Measurements from ENCODE around the gene PHIP.

Gene PHIP

DNA sequence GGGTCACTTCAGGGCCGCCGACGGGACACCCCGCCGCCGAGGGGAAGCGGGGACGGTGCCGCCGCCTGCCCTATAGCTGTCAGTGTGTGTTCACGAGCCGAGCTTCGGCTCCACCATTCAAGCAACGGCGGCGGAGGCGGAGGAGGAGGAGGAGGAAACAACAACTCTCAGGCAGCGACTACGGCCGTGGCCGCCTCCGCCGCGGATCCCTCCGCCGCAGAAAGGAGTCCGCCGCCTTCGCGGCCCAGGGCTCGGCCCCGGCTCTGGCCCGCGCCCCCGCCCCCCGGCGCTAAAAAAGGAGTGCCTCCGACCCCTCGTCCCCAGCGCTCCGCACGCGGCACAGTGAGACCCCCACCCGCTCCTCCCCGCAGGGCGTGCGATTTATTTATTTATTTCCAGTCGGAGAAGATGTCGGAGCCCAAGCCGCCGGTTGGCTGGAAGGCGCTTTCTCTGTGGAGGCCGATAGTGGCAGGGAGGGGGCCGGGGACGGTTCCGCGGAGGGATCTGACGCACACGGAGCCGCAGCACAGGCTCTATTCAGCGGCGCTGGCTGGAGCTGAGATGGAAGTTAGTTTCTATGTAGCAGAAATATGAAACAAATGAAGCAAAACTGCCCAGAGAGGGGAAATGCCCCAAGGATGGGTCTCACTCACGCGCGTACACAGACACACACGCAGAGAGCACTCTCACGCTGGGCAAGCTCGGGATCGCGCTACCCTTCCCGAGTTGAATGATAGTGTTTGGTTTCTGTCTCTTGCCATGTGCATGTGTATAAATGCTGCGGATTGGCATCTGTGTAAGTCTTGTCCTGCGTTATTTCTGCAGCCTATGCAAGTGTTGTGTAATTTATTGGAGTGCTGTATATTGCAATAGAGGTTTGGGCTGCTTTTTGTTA, at the start of gene PHIP:
Gene PHIP, minus strand, starts transcription at position 180 of the 895 bp plus-strand sequence. CDS start 186 bp downstream, outside the sequence.
- no peak for TF ChIP-seq GATA2 (IDR thresholded peaks at IDR 0.05; ENCODE audit: low read depth, low read length)
- TF ChIP-seq GATA3 (IDR thresholded peaks at IDR 0.05; ENCODE audit: low read depth, low read length), result no peak

DNA sequence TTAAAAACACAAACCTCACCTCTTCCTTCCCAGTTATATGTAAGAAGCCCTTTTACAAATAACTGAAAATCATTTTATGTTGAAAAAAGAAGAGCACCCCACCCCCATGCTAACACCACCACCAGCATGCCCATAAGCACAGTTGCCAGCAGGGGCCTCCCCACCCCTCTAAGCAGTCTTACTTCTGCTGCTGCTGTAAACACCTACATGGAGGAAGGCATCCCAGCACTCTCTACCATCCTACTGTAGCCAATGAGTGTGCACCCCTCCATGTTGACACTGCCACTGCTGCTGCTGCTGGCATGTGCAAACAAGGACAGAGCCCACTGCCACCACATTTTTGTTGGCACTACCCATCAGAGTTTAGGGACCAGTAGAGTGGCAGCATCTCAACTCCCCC, 49.6 kb upstream of the PHIP start:
- TF ChIP-seq GATA3 (IDR thresholded peaks at IDR 0.05; ENCODE audit: low read depth, low read length) (no peak), GATA2 (IDR thresholded peaks at IDR 0.05; ENCODE audit: low read depth, low read length) (no peak)

DNA sequence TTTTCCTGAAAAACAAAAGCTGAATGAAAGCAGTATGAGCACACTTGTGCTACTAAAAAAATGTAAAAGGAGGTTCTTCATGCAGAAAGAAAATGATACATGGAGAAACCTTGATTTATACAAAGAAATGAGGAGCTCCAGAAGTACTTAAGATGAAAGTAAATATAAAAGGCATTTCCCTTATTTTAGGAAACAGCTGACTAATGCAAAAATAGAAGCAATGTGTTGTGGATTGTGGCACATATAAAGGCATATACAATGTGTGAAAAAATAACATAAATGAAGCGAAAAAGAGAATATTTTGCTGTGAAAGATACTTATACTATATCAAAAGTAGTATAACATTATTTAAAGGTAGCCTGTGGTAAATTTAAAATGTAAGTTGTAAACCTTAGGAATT, 41.2 kb upstream of the PHIP start:
- no peak for TF ChIP-seq GATA3 (IDR thresholded peaks at IDR 0.05; ENCODE audit: low read depth, low read length)
- TF ChIP-seq GATA2 (IDR thresholded peaks at IDR 0.05; ENCODE audit: low read depth, low read length), result no peak

DNA sequence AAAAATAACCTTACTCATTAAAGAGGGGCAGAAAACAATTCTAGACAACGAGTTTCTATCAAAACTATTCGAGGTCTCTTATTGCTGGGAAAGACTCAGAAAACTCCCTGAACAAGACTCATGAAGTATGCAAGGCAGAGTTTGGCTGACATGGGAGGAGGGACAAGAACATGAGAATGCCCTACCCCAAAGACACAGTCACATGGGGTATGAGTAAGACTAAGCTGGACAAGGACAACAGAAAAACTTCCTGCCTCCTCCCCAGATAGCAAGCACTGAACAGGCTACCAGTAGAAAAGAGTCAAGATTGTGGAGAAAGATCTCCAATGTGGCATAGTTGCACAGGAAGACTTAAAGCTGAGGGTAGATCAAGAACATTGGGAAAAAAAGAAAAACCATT, 39.7 kb upstream of the PHIP start:
- TF ChIP-seq GATA3 (IDR thresholded peaks at IDR 0.05; ENCODE audit: low read depth, low read length) (no peak), GATA2 (IDR thresholded peaks at IDR 0.05; ENCODE audit: low read depth, low read length) (no peak)

DNA sequence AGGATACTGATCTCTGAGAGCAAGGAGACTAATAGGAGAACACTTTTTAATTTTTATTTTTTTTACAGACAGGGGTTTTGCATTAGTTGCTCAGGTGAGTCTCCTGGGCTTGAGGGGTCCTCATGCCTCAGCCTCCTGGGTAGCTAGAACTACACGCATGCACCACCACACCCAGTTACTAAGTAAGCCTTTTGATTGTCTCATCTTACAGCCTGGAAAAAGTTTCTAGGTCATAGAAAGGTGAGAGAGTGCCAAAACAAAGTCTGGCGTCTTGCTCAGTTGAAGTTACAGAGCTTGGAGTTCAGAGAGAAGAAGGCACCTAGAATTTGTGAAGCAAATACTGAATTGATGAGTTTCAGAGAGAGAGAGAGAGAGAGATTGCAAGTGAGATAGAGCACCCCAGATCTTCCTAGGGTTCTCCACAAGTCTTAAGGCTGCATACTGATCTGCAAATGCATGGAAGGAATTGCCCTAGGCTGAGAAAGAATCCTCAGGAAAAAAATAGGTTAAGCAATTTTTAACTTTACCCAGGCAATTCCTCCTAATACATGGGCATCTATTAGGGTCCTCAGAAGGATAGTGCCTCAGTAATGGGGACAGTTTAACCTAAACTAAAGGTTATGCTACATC, 37.6 kb upstream of the PHIP start:
- TF ChIP-seq GATA2 (IDR thresholded peaks at IDR 0.05; ENCODE audit: low read depth, low read length) (no peak), GATA3 (IDR thresholded peaks at IDR 0.05; ENCODE audit: low read depth, low read length) (no peak)

DNA sequence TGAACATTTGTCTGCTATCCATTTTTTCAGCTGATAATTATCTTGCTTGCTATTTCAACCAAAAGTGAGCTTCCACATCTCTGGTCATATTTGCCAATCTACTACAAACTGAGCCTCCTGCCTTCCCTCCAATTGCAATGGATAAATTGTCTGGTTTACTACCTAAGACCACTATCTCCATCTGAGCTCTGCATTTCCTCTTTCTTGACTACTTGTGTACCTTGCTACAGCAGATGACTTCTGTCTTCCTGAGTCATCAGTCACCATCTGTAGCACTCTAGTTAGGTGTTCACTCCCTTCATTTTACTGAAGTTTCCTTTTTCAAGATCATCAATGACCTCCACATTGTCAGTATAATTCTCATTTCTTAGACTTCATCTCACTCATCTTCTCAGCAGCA, 33.5 kb upstream of the PHIP start:
- TF ChIP-seq GATA3 (IDR thresholded peaks at IDR 0.05; ENCODE audit: low read depth, low read length), result no peak
- no peak for TF ChIP-seq GATA2 (IDR thresholded peaks at IDR 0.05; ENCODE audit: low read depth, low read length)

DNA sequence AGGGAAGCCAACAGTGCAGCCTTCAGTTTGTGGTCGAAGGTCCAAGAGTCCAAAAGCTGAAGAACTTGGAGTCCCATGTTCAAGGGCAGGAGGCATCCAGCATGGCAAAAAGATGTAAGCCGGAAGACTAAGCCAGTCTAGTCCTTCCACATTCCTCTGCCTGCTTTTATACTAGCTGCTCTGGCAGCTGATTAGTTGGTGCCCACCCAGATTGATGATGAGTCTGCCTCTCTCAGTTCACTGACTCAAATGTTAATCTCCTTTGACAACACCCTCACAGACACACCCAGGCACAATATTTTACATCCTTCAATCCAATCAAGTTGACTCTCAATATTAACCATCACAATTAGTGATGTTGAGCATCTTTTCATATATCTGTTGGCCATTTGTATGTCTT, 23.1 kb upstream of the PHIP start:
- TF ChIP-seq GATA3 (IDR thresholded peaks at IDR 0.05; ENCODE audit: low read depth, low read length), result no peak
- no peak for TF ChIP-seq GATA2 (IDR thresholded peaks at IDR 0.05; ENCODE audit: low read depth, low read length)

DNA sequence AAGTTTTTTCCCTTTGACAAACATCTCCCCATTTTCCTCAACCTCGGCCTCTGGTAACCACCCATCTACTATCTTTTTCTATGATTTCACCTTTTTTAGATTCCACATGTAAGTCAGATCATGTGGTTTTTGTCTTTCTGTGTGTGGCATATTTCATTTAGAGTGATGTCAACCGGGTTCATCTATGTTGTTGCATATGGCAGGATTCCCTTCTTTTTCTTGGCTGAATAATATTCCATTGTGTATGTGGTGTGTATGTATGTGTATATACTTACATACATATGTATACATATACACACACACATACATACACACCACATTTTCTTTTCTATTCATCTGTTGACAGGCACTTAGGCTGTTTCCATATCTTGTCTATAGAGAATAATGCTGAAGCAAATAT, 22.2 kb upstream of the PHIP start:
- TF ChIP-seq GATA2 (IDR thresholded peaks at IDR 0.05; ENCODE audit: low read depth, low read length) (no peak), GATA3 (IDR thresholded peaks at IDR 0.05; ENCODE audit: low read depth, low read length) (no peak)

DNA sequence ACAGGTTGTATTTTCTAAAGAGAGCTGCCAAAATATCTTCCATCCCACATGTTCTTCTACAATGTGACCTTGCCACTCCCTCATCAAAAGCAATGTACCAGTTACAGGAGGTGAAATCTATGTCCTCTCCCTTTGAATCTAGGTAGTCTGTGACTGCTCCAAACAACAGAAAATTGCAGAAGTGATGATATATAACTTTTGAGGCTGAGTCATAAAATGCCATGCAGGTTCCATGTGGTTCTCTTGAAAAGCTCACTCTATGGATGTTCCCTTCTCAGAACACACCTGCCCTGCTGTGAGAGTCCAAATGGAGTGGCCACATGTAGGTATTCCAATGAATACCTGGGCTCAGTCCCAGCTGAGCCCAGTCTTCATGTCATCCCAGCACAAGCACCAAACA, 16.9 kb upstream of the PHIP start:
- TF ChIP-seq GATA3 (IDR thresholded peaks at IDR 0.05; ENCODE audit: low read depth, low read length) (no peak), GATA2 (IDR thresholded peaks at IDR 0.05; ENCODE audit: low read depth, low read length) (no peak)

DNA sequence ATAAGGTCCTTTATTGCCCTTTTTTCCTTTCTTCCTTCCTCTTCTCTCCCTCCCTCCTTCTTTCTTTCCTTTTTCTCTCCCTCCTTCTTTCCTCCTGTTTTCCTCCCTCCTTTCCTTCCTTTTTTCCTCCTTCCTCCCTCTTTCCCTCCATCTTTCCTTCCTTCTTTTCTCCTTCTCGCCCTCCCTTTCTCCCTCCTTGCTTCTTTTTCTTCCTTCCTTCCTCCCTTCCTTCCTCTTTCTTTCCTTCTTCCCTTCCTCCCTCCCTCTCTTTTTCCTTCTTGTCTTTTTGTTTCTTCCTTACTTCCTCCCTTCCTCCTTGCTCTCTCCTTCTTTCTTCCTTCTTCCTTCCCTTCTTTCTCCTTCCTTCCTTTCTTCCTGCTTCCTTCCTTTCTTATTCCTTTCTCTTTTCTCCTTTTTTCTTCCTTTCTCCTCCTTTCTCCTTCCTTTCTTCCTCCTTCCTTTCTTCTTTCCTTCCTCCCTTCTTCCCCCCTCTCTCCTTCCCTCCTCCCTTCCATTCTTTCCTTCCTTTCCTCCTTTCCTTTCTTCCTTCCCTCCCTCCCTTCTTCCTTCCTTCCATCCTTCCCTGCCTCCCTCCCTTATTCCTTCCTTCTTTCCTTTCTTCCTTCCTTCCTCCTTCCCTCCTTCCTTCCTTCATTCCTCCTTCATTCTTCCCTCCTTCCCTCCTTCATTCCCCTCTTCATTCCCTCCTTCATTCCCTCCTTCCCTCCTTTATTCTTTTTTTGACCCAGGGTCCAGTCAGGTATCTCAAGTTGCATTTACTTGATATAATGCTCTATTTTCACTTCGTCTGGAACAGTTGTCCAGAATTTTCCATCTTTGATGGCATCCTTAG, 11.7 kb upstream of the PHIP start:
- TF ChIP-seq GATA3 (IDR thresholded peaks at IDR 0.05; ENCODE audit: low read depth, low read length) (no peak), GATA2 (IDR thresholded peaks at IDR 0.05; ENCODE audit: low read depth, low read length) (no peak)

DNA sequence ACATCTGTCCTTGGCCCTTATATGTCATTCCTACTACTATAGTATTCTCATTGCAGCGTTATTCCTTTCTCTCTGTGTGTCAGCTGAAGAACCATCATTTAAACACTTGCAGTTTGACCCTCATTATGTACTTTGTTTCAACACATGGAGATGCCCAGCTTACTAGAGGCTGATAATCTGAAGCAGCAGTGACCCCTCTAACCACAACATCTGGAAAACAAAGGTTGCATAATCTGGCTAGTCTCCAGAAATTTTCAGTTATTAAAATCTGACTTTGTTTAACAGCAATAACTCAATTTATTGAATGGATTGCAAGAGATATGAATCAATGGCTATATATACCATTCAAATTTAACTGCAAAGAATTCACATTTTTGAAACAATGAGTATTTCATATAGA, 6.6 kb upstream of the PHIP start:
- no peak for TF ChIP-seq GATA3 (IDR thresholded peaks at IDR 0.05; ENCODE audit: low read depth, low read length)
- TF ChIP-seq GATA2 (IDR thresholded peaks at IDR 0.05; ENCODE audit: low read depth, low read length), result no peak

DNA sequence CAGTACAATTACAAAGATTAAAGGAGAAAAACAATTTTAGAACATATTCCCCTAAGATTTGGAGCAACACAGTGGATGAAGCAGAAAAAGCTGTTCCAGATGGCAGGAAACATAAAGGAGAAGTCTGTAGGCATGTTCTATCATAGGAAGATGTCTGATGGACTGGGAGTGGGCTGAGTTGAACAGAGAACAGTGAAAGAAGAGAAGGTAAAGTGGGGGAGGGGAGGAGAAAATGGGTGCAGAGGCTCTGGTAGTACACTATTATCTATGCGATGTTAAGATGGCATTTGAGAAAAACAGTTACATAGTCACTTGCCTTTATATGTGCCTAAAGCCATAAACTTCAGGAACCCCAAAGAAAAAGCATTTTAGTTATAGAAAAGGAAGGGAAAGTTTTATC, 4.2 kb upstream of the PHIP start:
- TF ChIP-seq GATA3 (IDR thresholded peaks at IDR 0.05; ENCODE audit: low read depth, low read length), result no peak
- no peak for TF ChIP-seq GATA2 (IDR thresholded peaks at IDR 0.05; ENCODE audit: low read depth, low read length)

DNA sequence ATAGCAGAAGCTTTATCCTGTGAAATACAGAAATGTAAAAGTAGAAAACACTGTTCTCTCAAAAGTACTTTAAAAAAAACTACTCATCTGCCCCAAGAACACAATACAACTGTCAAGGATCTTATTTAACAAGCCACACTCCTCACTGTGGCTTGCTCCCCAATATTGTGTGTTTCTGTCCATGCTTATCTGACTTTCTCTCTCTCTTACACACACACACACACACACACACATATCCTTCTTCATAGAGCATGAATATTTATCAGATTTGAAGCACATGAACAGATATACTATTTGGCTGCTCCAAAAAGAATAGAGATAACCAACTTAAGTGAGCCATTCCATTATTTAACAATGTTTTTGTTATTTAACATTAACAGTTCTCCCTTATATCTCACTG, 3.6 kb upstream of the PHIP start:
- no peak for TF ChIP-seq GATA2 (IDR thresholded peaks at IDR 0.05; ENCODE audit: low read depth, low read length)
- no peak for TF ChIP-seq GATA3 (IDR thresholded peaks at IDR 0.05; ENCODE audit: low read depth, low read length)

DNA sequence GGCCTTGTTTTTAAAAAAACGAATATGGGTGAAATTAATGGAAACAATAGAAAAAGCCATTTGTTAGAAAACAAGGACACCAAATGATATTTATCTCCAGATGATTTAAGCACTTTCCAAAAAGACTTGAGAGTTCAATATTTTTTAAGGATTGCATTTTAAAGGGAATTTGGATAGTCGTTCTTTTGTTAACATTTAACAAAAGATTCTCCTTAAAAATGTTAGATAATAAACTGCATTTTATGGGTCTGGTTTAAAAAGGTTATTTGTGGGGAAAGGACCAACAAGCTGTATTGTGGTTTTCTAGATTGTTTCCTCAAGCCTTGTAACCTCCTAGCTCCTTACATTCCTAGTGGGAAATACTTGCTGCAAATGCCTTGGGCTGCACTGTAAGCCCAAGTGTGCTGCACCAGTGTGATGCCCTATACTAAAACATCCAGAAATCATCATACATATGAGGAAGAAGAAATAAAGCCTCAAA, 1.5 kb upstream of the PHIP start:
- no peak for TF ChIP-seq GATA2 (IDR thresholded peaks at IDR 0.05; ENCODE audit: low read depth, low read length)
- TF ChIP-seq GATA3 (IDR thresholded peaks at IDR 0.05; ENCODE audit: low read depth, low read length), result no peak

Data from SH-SY5Y (cell line).